Measurements from ENCODE around the gene DDX60.
"Not testable (repeated sequence)": the region's sequence is repeated elsewhere in the genome, so short reads cannot be mapped to it uniquely, and the experiment has no call there.

The DDX60 gene

GRCh38 chr4:168336837-168337549 is 18.4 kb upstream of the DDX60 start:
- Histone ChIP-seq H3K4me2 (no peak overlapping the region), H3K9me3 (replicated peaks in 1 of 11) (no peaks in the 10 kb centered on the region), H4K20me1 (no peaks in the 10 kb centered on the region), H3K36me3 (no peaks in the 10 kb centered on the region), H3K9ac (no peak overlapping the region), H3K27ac (no peak overlapping the region), H3K27me3 (no peaks in the 10 kb centered on the region), H3K4me1 (no peaks in the 10 kb centered on the region), H3K4me3 (no peak overlapping the region)
- no peak for TF ChIP-seq Cebpa-rat (IDR thresholded peaks at IDR 0.05)

DNA sequence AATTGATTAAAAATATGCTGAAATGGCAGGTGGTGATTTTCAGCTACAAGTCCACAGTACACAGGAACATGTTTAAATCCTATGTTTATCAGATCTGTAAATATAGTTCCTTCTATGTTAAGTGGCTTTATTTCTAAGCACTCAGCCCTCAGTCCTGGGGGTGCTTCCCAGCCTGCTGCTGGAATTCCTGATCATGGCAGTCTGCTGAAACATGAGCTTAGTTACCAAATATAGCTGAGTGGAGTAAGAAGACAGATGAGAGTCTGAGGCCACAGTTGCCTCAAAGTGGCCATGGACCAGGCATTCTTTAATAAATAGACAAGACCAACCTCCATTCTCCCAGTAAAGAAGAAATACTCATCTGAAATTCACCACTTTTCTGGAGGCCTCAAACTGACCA is 17.1 kb upstream of the DDX60 start:
- Histone ChIP-seq H3K4me3 (no peak overlapping the region), H3K4me1 (no peaks in the 10 kb centered on the region), H3K27ac (no peak overlapping the region), H3K27me3 (no peaks in the 10 kb centered on the region), H3K4me2 (no peak overlapping the region), H3K9ac (no peak overlapping the region), H3K36me3 (no peaks in the 10 kb centered on the region), H4K20me1 (no peaks in the 10 kb centered on the region), H3K9me3 (replicated peaks in 1 of 11) (no peaks in the 10 kb centered on the region)
- TF ChIP-seq Cebpa-rat (IDR thresholded peaks at IDR 0.05) = no peak

DNA sequence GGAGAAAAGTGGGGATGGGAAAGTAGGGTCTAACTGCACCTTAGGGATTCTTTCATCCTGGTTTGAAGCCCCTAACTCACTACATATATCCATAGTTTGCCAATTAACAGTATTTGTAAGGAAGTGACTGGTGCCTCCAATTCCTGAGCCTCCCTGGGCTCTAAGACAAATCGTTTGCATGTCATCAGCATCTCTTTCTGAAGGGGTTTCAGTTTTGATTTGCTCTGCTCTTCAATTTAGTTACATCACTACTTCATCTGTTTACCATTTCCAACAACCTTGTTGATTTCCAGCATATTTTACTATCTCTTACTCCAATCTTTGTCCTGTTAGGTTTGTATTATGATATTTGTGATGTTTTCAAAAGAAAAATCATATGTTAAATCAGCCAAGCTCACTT is 15.5 kb upstream of the DDX60 start:
- no peak overlapping the region for H3K4me2 ChIP-seq

GRCh38 chr4:168330575-168330974 is 12.0 kb upstream of the DDX60 start:
- H3K27me3 ChIP-seq; H3K9ac ChIP-seq; H3K9me3 ChIP-seq (replicated peaks in 1 of 11); H3K36me3 ChIP-seq; H3K4me1 ChIP-seq; H3K4me2 ChIP-seq; H4K20me1 ChIP-seq; H3K27ac ChIP-seq; H3K4me3 ChIP-seq: not testable (repeated sequence)

More for the DNA sequence above, 15.5 kb upstream of the DDX60 start:
- Histone ChIP-seq H3K27me3 (no peaks in the 10 kb centered on the region), H3K27ac (no peak overlapping the region), H3K4me1 (no peaks in the 10 kb centered on the region), H3K36me3 (no peaks in the 10 kb centered on the region), H3K9ac (no peak overlapping the region), H3K9me3 (replicated peaks in 1 of 11) (no peaks in the 10 kb centered on the region), H4K20me1 (no peaks in the 10 kb centered on the region), H3K4me3 (no peak overlapping the region)
- no peak for TF ChIP-seq Cebpa-rat (IDR thresholded peaks at IDR 0.05)

- Histone ChIP-seq H3K27ac (no peak overlapping the region), H3K4me2 (no peak overlapping the region), H3K9me3 (replicated peaks in 1 of 11) (no peaks in the 10 kb centered on the region), H3K4me1 (no peaks in the 10 kb centered on the region), H3K9ac (no peak overlapping the region), H3K36me3 (no peaks in the 10 kb centered on the region), H3K27me3 (no peaks in the 10 kb centered on the region), H3K4me3 (no peak overlapping the region), H4K20me1 (no peaks in the 10 kb centered on the region)
- no peak for TF ChIP-seq Cebpa-rat (IDR thresholded peaks at IDR 0.05)
Observed at GRCh38 chr4:168325591-168325990, 7.0 kb upstream of the DDX60 start.

DNA sequence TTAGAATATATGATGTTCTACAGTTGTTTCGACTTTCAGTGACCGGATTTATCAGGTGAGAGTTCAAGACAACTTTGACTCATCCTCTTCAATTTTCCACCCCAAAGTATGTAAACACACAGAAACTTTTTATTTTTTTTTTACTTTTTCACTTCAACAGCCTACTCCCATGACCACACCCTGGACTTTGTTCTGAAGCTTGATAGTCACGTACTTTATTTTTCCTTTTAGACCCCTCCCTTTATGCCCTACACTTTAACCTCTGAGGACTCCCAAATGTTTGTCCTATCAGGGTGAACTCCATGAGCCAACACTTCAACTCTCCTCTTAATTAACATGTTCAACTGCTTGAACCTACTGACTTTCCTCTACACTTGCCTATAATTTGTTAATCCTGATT is 2.5 kb upstream of the DDX60 start:
- no peak overlapping the region for H3K4me3 ChIP-seq
- peaks cover 0 to 14% (median 9%) of the 10 kb centered on the region in 10 experiments; a peak in 14 of 20 replicates for H3K4me1 ChIP-seq
- no peak overlapping the region for H3K27ac ChIP-seq
- no peak overlapping the region for H3K9ac ChIP-seq
- H4K20me1 ChIP-seq = no peaks in the 10 kb centered on the region
- no peaks in the 10 kb centered on the region for H3K9me3 ChIP-seq (replicated peaks in 1 of 11)
- no peaks in the 10 kb centered on the region for H3K36me3 ChIP-seq
- TF ChIP-seq Cebpa-rat (IDR thresholded peaks at IDR 0.05) = no peak
- H3K27me3 ChIP-seq = no peaks in the 10 kb centered on the region
- H3K4me2 ChIP-seq = no peak overlapping the region

- H3K27ac ChIP-seq = no peak overlapping the region
- no peaks in the 10 kb centered on the region for H3K9me3 ChIP-seq (replicated peaks in 1 of 11)
- H3K9ac ChIP-seq = no peak overlapping the region
- H3K4me3 ChIP-seq = no peak overlapping the region; a peak in 1 of 20 replicates
- no peaks in the 10 kb centered on the region for H4K20me1 ChIP-seq
- peak overlapping the region in 2 of 11 experiments; percentile 62 to 94; a peak in 3 of 22 replicates for H3K4me2 ChIP-seq
- H3K27me3 ChIP-seq = no peaks in the 10 kb centered on the region
- H3K36me3 ChIP-seq = no peaks in the 10 kb centered on the region
- TF ChIP-seq Cebpa-rat (IDR thresholded peaks at IDR 0.05) = no peak
- H3K4me1 ChIP-seq = peaks cover 0 to 14% (median 9%) of the 10 kb centered on the region in 10 experiments; a peak in 14 of 20 replicates
Observed at GRCh38 chr4:168319486-168320019, 1.0 kb upstream of the DDX60 start.

DNA sequence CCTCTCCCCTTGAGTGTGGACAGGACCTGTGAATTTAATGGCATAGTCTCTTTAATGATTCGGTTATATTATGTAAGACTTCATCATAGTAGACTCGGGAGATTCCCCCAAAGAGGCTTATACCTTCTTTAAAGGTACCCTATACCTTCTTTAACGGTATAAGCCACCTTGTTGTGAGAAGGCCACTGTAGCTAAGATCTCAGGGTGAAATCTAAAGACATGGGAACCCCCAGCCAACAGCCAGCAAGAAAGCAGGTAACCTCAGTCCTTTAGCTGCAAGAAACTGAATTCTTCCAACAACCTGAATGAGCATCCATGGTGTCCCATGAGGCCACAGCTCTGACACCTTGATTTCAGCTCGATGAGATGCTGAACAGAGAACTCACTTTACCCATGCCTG is 931 bp downstream of the DDX60 start:
- Histone ChIP-seq H3K36me3 (no peaks in the 10 kb centered on the region), H3K9ac (peak overlapping the region in 8 of 11 experiments; percentile 82 to 95 (median 91); a peak in 12 of 22 replicates), H3K4me2 (peak overlapping the region; percentile 62 to 94 (median 80)), H3K27me3 (no peaks in the 10 kb centered on the region), H4K20me1 (no peaks in the 10 kb centered on the region), H3K4me1 (peaks cover 0 to 14% (median 9%) of the 10 kb centered on the region in 10 experiments; a peak in 14 of 20 replicates), H3K27ac (peak overlapping the region in 1 of 11 experiments; percentile 93; a peak in 2 of 22 replicates), H3K9me3 (replicated peaks in 1 of 11) (no peaks in the 10 kb centered on the region), H3K4me3 (peak overlapping the region; percentile 75 to 93 (median 86); a peak in 15 of 20 replicates)
- TF ChIP-seq Cebpa-rat (IDR thresholded peaks at IDR 0.05) = no peak

- no peaks in the 10 kb centered on the region for H3K4me1 ChIP-seq
- no peak overlapping the region for H3K4me3 ChIP-seq
- H3K36me3 ChIP-seq = peaks cover 0 to 31% (median 0%) of the 10 kb centered on the region in 11 experiments; a peak in 6 of 22 replicates
- no peak for TF ChIP-seq Cebpa-rat (IDR thresholded peaks at IDR 0.05)
- no peak overlapping the region for H3K4me2 ChIP-seq
- no peaks in the 10 kb centered on the region for H4K20me1 ChIP-seq
- H3K27ac ChIP-seq = no peak overlapping the region
- no peak overlapping the region for H3K9ac ChIP-seq
- H3K9me3 ChIP-seq (replicated peaks in 1 of 11) = no peaks in the 10 kb centered on the region
- no peaks in the 10 kb centered on the region for H3K27me3 ChIP-seq
Observed at GRCh38 chr4:168309781-168310180, 8.8 kb downstream of the DDX60 start.

DNA sequence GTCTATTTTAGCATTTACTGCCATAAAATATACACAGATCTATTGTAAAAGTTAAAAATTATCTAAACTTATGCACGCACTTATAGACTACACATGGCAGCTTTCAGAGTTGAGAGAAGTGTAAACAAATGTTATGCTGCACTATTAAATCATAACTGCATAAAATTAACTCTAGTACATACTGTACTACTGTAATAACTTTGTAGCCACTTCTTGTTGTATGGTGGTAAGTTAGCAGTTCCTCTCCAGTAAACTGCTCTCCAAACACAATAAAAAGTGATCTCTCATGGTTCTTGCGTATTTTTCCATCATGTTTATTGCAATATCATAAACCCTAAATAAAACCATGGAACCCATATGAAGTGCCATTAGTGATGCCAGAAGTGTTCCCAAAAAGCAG is 9.6 kb downstream of the DDX60 start:
- Histone ChIP-seq H3K27ac (no peak overlapping the region), H3K36me3 (peaks cover 0 to 40% (median 0%) of the 10 kb centered on the region in 11 experiments; a peak in 6 of 22 replicates), H4K20me1 (no peaks in the 10 kb centered on the region), H3K27me3 (no peaks in the 10 kb centered on the region), H3K4me2 (no peak overlapping the region), H3K4me3 (no peak overlapping the region), H3K4me1 (no peaks in the 10 kb centered on the region), H3K9me3 (replicated peaks in 1 of 11) (no peaks in the 10 kb centered on the region), H3K9ac (no peak overlapping the region)
- TF ChIP-seq Cebpa-rat (IDR thresholded peaks at IDR 0.05) = no peak

Measured in BLaER1 treated with 17β-estradiol and CSF1 and Interleukin-3, amounts not matched to agents 10 nM and 100 nM (cell line).